ENCODE data around the gene ZNF273.

DNA sequence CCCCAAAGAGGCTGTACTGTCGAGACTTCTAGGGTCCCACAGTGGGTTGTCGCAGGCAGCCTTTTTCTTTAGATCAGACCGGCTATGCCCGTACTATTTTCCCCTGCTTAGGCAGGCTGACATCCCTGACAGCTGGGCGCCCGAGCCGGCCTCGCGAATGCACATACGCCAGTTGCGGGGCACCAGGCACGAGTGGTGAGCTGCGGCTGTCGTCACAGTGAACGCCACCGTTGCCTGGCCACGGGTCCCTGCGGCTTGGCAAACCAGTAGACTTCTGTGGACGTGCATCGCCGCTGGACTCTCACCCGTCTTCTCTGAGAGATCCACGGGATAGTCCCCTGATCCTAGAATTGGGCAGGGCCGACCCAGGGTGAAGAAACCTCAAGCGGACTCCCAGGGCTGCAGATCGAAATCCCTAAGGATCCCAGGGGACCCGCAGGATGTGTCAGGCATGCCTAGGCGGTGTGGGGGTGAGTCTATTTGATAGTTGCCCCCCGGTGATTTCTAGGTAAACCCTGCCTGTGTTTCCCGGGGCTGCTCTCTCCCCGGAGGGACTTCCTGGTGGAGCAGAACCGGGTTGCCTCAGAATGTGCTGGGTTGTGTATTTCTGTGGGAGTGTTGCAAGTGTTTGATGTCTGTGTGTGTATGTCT is 33.0 kb upstream of the ZNF273 start:
- TF ChIP-seq, protein P1, sequence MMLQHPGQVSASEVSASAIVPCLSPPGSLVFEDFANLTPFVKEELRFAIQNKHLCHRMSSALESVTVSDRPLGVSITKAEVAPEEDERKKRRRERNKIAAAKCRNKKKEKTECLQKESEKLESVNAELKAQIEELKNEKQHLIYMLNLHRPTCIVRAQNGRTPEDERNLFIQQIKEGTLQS (IDR thresholded peaks at IDR 0.05), result no peak
- TF ChIP-seq, protein P2, sequence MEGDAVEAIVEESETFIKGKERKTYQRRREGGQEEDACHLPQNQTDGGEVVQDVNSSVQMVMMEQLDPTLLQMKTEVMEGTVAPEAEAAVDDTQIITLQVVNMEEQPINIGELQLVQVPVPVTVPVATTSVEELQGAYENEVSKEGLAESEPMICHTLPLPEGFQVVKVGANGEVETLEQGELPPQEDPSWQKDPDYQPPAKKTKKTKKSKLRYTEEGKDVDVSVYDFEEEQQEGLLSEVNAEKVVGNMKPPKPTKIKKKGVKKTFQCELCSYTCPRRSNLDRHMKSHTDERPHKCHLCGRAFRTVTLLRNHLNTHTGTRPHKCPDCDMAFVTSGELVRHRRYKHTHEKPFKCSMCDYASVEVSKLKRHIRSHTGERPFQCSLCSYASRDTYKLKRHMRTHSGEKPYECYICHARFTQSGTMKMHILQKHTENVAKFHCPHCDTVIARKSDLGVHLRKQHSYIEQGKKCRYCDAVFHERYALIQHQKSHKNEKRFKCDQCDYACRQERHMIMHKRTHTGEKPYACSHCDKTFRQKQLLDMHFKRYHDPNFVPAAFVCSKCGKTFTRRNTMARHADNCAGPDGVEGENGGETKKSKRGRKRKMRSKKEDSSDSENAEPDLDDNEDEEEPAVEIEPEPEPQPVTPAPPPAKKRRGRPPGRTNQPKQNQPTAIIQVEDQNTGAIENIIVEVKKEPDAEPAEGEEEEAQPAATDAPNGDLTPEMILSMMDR (IDR thresholded peaks at IDR 0.05 in 2 of 3, conservative IDR thresholded peaks at IDR 0.05 in 1 of 3; ENCODE audit: borderline replicate concordance in 1 of 3, insufficient read depth in 1 of 3, low read depth in 2 of 3, low read length in 2 of 3), result no peak
- TF ChIP-seq POLR2A (IDR thresholded peaks at IDR 0.05; ENCODE audit: borderline replicate concordance, extremely low read depth, insufficient read depth, insufficient read length), result no peak
